Subcutaneous adipose tissue (tissue), 4 donors: ENCODE data around the gene PSMD3. TPM values are rescaled to one million over a fixed set of nuclear protein-coding genes. Genes with fewer than 3 reads are reported as not detected.

ENCODE experiments used
- CTCF ChIP-seq: fragments of 450-650 bp; IDR thresholded peaks from one replicate; pipeline ENCODE4 v1.5.1; 2016; ENCODE audit warnings: low read depth, mild to moderate bottlenecking, control low read depth, antibody characterized with exemption, moderate library complexity
- total RNA-seq, 4 donors: library from RNA; depleted of rRNA; stranded (reverse); fragments of >200 nt; gene quantifications; one replicate each; pipeline ENCODE4 v1.1.0, GENCODE V29; 2016

PSMD3 gene
- total RNA-seq, 4 donors from 2014 or later, result 52.2 to 86.8 (median 68.2) TPM

- no peak for TF ChIP-seq CTCF
These were observed 35.7 kb downstream of the PSMD3 start for GRCh38 chr17:40015998-40016985.

- no peak for TF ChIP-seq CTCF
These were observed 36.9 kb downstream of the PSMD3 start for GRCh38 chr17:40017422-40018080.

- no peak for TF ChIP-seq CTCF
These were observed 37.9 kb downstream of the PSMD3 start for GRCh38 chr17:40018211-40019121.

GRCh38 chr17:40019140-40019991 lies 38.8 kb downstream of the PSMD3 start:
- TF ChIP-seq CTCF, result no peak

GRCh38 chr17:40020146-40020545 lies 39.5 kb downstream of the PSMD3 start:
- TF ChIP-seq CTCF, result no peak

- TF ChIP-seq CTCF, result no peak
These were observed 40.9 kb downstream of the PSMD3 start for GRCh38 chr17:40021451-40021971.
